Measurements from ENCODE around the gene SMTN.
"Not testable (repeated sequence)": the region's sequence is repeated elsewhere in the genome, so short reads cannot be mapped to it uniquely, and the experiment has no call there.

The SMTN gene

GRCh38 chr22:31106001-31106571 lies 25.0 kb downstream of the SMTN start:
- DNase-seq, result no peak

- no peak for DNase-seq
These were observed 25.6 kb downstream of the SMTN start for GRCh38 chr22:31106731-31107177.

- DNase-seq, result peak; percentile 88
These were observed 26.2 kb downstream of the SMTN start, which contains the start of gene SELENOM for GRCh38 chr22:31107178-31107893. TSS of gene SELENOM (minus strand) at chr22:31107568. CDS start at chr22:31107505, 63 bp downstream.

GRCh38 chr22:31107894-31108218 lies 26.7 kb downstream of the SMTN start:
- DNase-seq, result no peak

- not testable (repeated sequence) for DNase-seq
These were observed 31.5 kb downstream of the SMTN start for GRCh38 chr22:31112547-31113091.

- no peak for DNase-seq
These were observed 37.1 kb downstream of the SMTN start for GRCh38 chr22:31118046-31118820.

GRCh38 chr22:31119026-31119717 lies 38.1 kb downstream of the SMTN start:
- DNase-seq, result no peak

- no peak for DNase-seq
These were observed 39.1 kb downstream of the SMTN start for GRCh38 chr22:31120230-31120629.

- DNase-seq, result no peak
These were observed 39.5 kb downstream of the SMTN start for GRCh38 chr22:31120642-31121041.

GRCh38 chr22:31121403-31121802 lies 40.3 kb downstream of the SMTN start:
- DNase-seq, result no peak

- no peak for DNase-seq
These were observed 41.0 kb downstream of the SMTN start for GRCh38 chr22:31122196-31122531.

- peak; percentile 84 for DNase-seq
These were observed 41.6 kb downstream of the SMTN start, which contains the start of gene INPP5J for GRCh38 chr22:31122532-31123291. TSS of gene INPP5J (plus strand) at chr22:31122966. CDS start at chr22:31123015, 49 bp downstream.

- no peak for DNase-seq
These were observed 42.1 kb downstream of the SMTN start for GRCh38 chr22:31123292-31123602.

- DNase-seq, result no peak
These were observed 43.2 kb downstream of the SMTN start for GRCh38 chr22:31124290-31124689.

- no peak for DNase-seq
These were observed 43.8 kb downstream of the SMTN start for GRCh38 chr22:31124811-31125465.

GRCh38 chr22:31125521-31126117 lies 44.5 kb downstream of the SMTN start:
- no peak for DNase-seq

GRCh38 chr22:31126128-31126868 lies 45.2 kb downstream of the SMTN start:
- DNase-seq, result peak; percentile 49

GRCh38 chr22:31126869-31127175 lies 45.7 kb downstream of the SMTN start:
- no peak for DNase-seq

GRCh38 chr22:31127181-31127772 lies 46.2 kb downstream of the SMTN start:
- no peak for DNase-seq

GRCh38 chr22:31128156-31128555 lies 47.0 kb downstream of the SMTN start:
- no peak for DNase-seq
